HL-60 (cell line): ENCODE data around the gene TMBIM4.

Source experiments
- DNase-seq, 2 experiments: peaks; one replicate each; pipeline ENCODE4 v3.0.0-alpha.2; 2010 to 2020; ENCODE audit warnings: low read depth in 1 of 2, low spot score in 1 of 2
- H3K27ac ChIP-seq: fragments of 250-450 bp; sonication (Bioruptor Pico); replicated peaks from 2 replicates; pipeline ENCODE4 v1.5.1; 2020; ENCODE audit warnings: mild to moderate bottlenecking, moderate library complexity
- H3K27me3 ChIP-seq: fragments of 250-450 bp; sonication (Bioruptor Pico); 2 replicates; pipeline ENCODE4 v1.5.1; 2021; ENCODE audit warnings: mild to moderate bottlenecking, moderate library complexity; ENCODE audit not compliant: insufficient read depth, poor library complexity, severe bottlenecking
- H3K4me3 ChIP-seq: replicated peaks from 2 replicates; pipeline ENCODE4 v1.5.1; 2011; ENCODE audit warnings: mild to moderate bottlenecking, control low read depth, low read length; ENCODE audit not compliant: insufficient read depth
- CTCF ChIP-seq: IDR thresholded peaks from one replicate; pipeline ENCODE4 v1.5.1; 2011; ENCODE audit warnings: low read length, control low read depth, inconsistent platforms; ENCODE audit not compliant: insufficient read depth
- GABPA ChIP-seq: IDR thresholded peaks from 2 replicates; pipeline ENCODE4 v1.6.1; 2012; ENCODE audit warnings: low read depth
- POLR2AphosphoS5 ChIP-seq: IDR thresholded peaks from 2 replicates; pipeline ENCODE4 v1.6.1; 2012; ENCODE audit warnings: low read depth
- SPI1 ChIP-seq: IDR thresholded peaks from 2 replicates; pipeline ENCODE4 v1.6.1; 2012; ENCODE audit warnings: low read depth, mild to moderate bottlenecking, borderline replicate concordance
- TF ChIP-seq, protein P1 (sequence below): IDR thresholded peaks from 2 replicates; pipeline ENCODE4 v1.6.1; 2012; ENCODE audit warnings: low read depth; ENCODE audit not compliant: insufficient replicate concordance

Gene TMBIM4

GRCh38 chr12:66140731-66141130 lies 29.1 kb downstream of the TMBIM4 start:
- no peak overlapping the region for H3K27ac ChIP-seq
- H3K4me3 ChIP-seq: no peak overlapping the region
- TF ChIP-seq, protein P1, sequence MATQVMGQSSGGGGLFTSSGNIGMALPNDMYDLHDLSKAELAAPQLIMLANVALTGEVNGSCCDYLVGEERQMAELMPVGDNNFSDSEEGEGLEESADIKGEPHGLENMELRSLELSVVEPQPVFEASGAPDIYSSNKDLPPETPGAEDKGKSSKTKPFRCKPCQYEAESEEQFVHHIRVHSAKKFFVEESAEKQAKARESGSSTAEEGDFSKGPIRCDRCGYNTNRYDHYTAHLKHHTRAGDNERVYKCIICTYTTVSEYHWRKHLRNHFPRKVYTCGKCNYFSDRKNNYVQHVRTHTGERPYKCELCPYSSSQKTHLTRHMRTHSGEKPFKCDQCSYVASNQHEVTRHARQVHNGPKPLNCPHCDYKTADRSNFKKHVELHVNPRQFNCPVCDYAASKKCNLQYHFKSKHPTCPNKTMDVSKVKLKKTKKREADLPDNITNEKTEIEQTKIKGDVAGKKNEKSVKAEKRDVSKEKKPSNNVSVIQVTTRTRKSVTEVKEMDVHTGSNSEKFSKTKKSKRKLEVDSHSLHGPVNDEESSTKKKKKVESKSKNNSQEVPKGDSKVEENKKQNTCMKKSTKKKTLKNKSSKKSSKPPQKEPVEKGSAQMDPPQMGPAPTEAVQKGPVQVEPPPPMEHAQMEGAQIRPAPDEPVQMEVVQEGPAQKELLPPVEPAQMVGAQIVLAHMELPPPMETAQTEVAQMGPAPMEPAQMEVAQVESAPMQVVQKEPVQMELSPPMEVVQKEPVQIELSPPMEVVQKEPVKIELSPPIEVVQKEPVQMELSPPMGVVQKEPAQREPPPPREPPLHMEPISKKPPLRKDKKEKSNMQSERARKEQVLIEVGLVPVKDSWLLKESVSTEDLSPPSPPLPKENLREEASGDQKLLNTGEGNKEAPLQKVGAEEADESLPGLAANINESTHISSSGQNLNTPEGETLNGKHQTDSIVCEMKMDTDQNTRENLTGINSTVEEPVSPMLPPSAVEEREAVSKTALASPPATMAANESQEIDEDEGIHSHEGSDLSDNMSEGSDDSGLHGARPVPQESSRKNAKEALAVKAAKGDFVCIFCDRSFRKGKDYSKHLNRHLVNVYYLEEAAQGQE: no peak
- TF ChIP-seq POLR2AphosphoS5 (no peak), GABPA (no peak), CTCF (no peak), SPI1 (no peak)
- no peaks in the 10 kb centered on the region for H3K27me3 ChIP-seq
- no peak for DNase-seq

- DNase-seq: no peak
- Histone ChIP-seq H3K27me3 (no peaks in the 10 kb centered on the region), H3K4me3 (no peak overlapping the region), H3K27ac (no peak overlapping the region)
- TF ChIP-seq POLR2AphosphoS5: no peak
- TF ChIP-seq, protein P1: no peak
- no peak for TF ChIP-seq GABPA
- no peak for TF ChIP-seq SPI1
- no peak for TF ChIP-seq CTCF
Observed at GRCh38 chr12:66139328-66139727, 30.5 kb downstream of the TMBIM4 start.

DNA sequence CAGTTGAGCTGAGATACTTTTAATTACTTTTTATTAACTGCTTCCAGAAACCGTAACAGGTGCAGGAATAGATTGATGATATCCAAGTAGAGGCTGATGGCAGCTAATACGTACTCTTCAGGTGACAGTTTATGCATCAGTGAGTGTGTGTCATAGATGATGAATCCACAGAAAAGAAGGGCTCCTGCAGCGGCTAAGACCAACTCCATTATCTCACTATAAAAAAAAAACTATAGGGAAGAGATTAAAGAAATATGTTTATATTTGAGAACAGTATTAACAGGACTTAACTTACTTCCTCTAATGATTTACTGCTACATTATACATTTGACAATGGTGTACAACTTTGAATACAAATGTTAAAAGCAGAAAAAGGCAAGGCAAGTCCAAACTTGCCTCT lies 31.9 kb downstream of the TMBIM4 start:
- Histone ChIP-seq H3K27ac (no peak overlapping the region), H3K27me3 (no peaks in the 10 kb centered on the region), H3K4me3 (no peak overlapping the region)
- TF ChIP-seq CTCF (no peak), POLR2AphosphoS5 (no peak), SPI1 (no peak), GABPA (no peak)
- TF ChIP-seq, protein P1: no peak
- no peak for DNase-seq
